IMR-90 (cell line): ENCODE results near the gene MLLT3. TPM values are rescaled to one million over a fixed set of nuclear protein-coding genes. Genes with fewer than 3 reads are reported as not detected.

Source experiments
- ATAC-seq: fragments of 200-7000 bp; cut with Tn5 transposase; 2 replicates; pipeline ENCODE4 v1.9.1; 2020; ENCODE audit warnings: low read depth, mild to moderate bottlenecking, moderate library complexity
- BruUV-seq: library from RNA; stranded (reverse); fragments of 400-500 nt; replicated peaks from 2 replicates; lab custom pipeline; 2021; lab: Mats Ljungman, UMichigan
- CTCF ChIA-PET: fragments of 300-600 bp; formaldehyde crosslinking; extraction: SDS; loops from one replicate; lab custom pipeline; 2021; ENCODE audit warnings: antibody characterized with exemption; lab: Yijun Ruan, JAX
- POLR2A ChIA-PET: fragments of 300-600 bp; sonication (Branson Sonifier 250); formaldehyde crosslinking; loops from one replicate; lab custom pipeline; 2022; ENCODE audit warnings: antibody characterized with exemption; ENCODE audit not compliant: unreplicated experiment; lab: Charles Lee
- DNase-seq: peaks from one replicate; pipeline ENCODE4 v3.0.0; 2013
- H2AFZ ChIP-seq: replicated peaks from 2 replicates; pipeline ENCODE3; 2013; ENCODE audit warnings: low read length, mild to moderate bottlenecking; ENCODE audit not compliant: poor library complexity
- H2AK5ac ChIP-seq: 2 replicates; pipeline ENCODE4 v1.6.1; 2013; ENCODE audit warnings: low read depth, low read length, inconsistent platforms
- H2AK9ac ChIP-seq: replicated peaks from 2 replicates; pipeline ENCODE3; 2013; ENCODE audit warnings: mild to moderate bottlenecking, low read depth, low read length, moderate library complexity; ENCODE audit not compliant: poor library complexity
- H2BK120ac ChIP-seq: 2 replicates; pipeline ENCODE4 v1.6.1; 2013; ENCODE audit warnings: low read depth, low read length, inconsistent platforms
- H2BK15ac ChIP-seq: 3 replicates; pipeline ENCODE4 v1.6.1; 2013; ENCODE audit warnings: low read depth, low read length, inconsistent platforms
- H2BK20ac ChIP-seq: 2 replicates; pipeline ENCODE4 v1.6.1; 2013; ENCODE audit warnings: low read depth, mild to moderate bottlenecking, inconsistent platforms, low read length, moderate library complexity
- H2BK5ac ChIP-seq: 2 replicates; pipeline ENCODE4 v1.6.1; 2013; ENCODE audit warnings: mild to moderate bottlenecking, low read depth, low read length, inconsistent platforms; ENCODE audit not compliant: poor library complexity, severe bottlenecking
- H3K14ac ChIP-seq: replicated peaks from 2 replicates; pipeline ENCODE4 v1.6.1; 2013; ENCODE audit warnings: low read depth, low read length, inconsistent platforms
- H3K18ac ChIP-seq: 2 replicates; pipeline ENCODE4 v1.6.1; 2013; ENCODE audit warnings: low read depth, low read length, control low read depth
- H3K23ac ChIP-seq: 2 replicates; pipeline ENCODE4 v1.6.1; 2013; ENCODE audit warnings: low read depth, low read length, inconsistent platforms
- H3K27ac ChIP-seq: 2 replicates; pipeline ENCODE4 v1.5.1; 2013; ENCODE audit warnings: mild to moderate bottlenecking, control low read depth, low read length; ENCODE audit not compliant: insufficient read depth
- H3K27me3 ChIP-seq: 2 replicates; pipeline ENCODE4 v1.6.1; 2013; ENCODE audit warnings: low read length; ENCODE audit not compliant: control insufficient read depth, insufficient read depth
- H3K36me3 ChIP-seq: 2 replicates; pipeline ENCODE4 v1.6.1; 2013; ENCODE audit warnings: low read length, mixed read lengths; ENCODE audit not compliant: control insufficient read depth, insufficient read depth
- H3K4ac ChIP-seq: 2 replicates; pipeline ENCODE4 v1.6.1; 2013; ENCODE audit warnings: low read depth, low read length, inconsistent platforms
- H3K4me1 ChIP-seq: 2 replicates; pipeline ENCODE4 v1.6.1; 2013; ENCODE audit warnings: low read length, mixed read lengths; ENCODE audit not compliant: control insufficient read depth, insufficient read depth
- H3K4me2 ChIP-seq: 2 replicates; pipeline ENCODE4 v1.6.1; 2013; ENCODE audit warnings: low read depth, mild to moderate bottlenecking, control low read depth, low read length, moderate library complexity
- H3K4me3 ChIP-seq: 2 replicates; pipeline ENCODE4 v1.5.1; 2013; ENCODE audit warnings: low read depth, mild to moderate bottlenecking, control low read depth, low read length, moderate library complexity; ENCODE audit not compliant: insufficient read depth
- H3K56ac ChIP-seq: 2 replicates; pipeline ENCODE4 v1.6.1; 2013; ENCODE audit warnings: low read length, inconsistent platforms; ENCODE audit not compliant: insufficient read depth; ENCODE audit errors: extremely low read depth
- H3K79me1 ChIP-seq, 2 experiments: 2 replicates each; pipeline ENCODE4 v1.6.1; 2013; ENCODE audit warnings: low read length in 2 of 2, inconsistent platforms in 1 of 2, low read depth in 1 of 2
- H3K9ac ChIP-seq: 2 replicates; pipeline ENCODE4 v1.6.1; 2013; ENCODE audit warnings: low read depth, low read length, control low read depth
- H3K9me1 ChIP-seq: 2 replicates; pipeline ENCODE4 v1.6.1; 2013; ENCODE audit warnings: low read length, inconsistent platforms; ENCODE audit not compliant: insufficient read depth
- H3K9me3 ChIP-seq: 2 replicates; pipeline ENCODE4 v1.6.1; 2013; ENCODE audit warnings: low read length; ENCODE audit not compliant: control insufficient read depth, insufficient read depth
- H4K20me1 ChIP-seq: 2 replicates; pipeline ENCODE4 v1.6.1; 2013; ENCODE audit warnings: low read length, inconsistent platforms; ENCODE audit not compliant: insufficient read depth
- H4K5ac ChIP-seq: 2 replicates; pipeline ENCODE4 v1.6.1; 2013; ENCODE audit warnings: mild to moderate bottlenecking, low read depth, low read length, control low read depth
- H4K8ac ChIP-seq, 2 experiments: 2 replicates each; pipeline ENCODE4 v1.6.1; 2013; ENCODE audit warnings: low read depth in 2 of 2, low read length in 2 of 2, control low read depth in 1 of 2, inconsistent platforms in 1 of 2
- H4K91ac ChIP-seq: 2 replicates; pipeline ENCODE4 v1.6.1; 2013; ENCODE audit warnings: low read depth, low read length, inconsistent platforms; ENCODE audit not compliant: insufficient read depth
- CHD1 ChIP-seq: IDR thresholded peaks from 2 replicates; pipeline ENCODE4 v1.6.1; 2012; ENCODE audit warnings: low read depth, low read length, improper control_type of control experiment
- RFX5 ChIP-seq: IDR thresholded peaks from 2 replicates; pipeline ENCODE4 v1.8.0; 2012; ENCODE audit warnings: low read depth, mild to moderate bottlenecking, low read length, moderate library complexity
- WGBS, 2 experiments: methylation state at CpG; one replicate each; pipeline versions ENCODE4 v1.1.5 to v1.1.7; 2013; ENCODE audit warnings: missing lambda C conversion rate in 2 of 2; ENCODE audit not compliant: insufficient read length in 1 of 2; ENCODE audit errors: extremely low coverage in 2 of 2; 5-methylcytosine and 5-hydroxymethylcytosine counted together
- dilution Hi-C: fragments of 300-500 bp; cut with HindIII; formaldehyde crosslinking; loops from one replicate; pipeline ENCODE4 v1.14.3; 2018; ENCODE audit warnings: low sequenced_read_pairs; ENCODE audit not compliant: unreplicated experiment
- in situ Hi-C: fragments of 300-500 bp; cut with MboI; formaldehyde crosslinking; loops from 3 replicates; pipeline ENCODE4 v1.14.3; 2019; ENCODE audit warnings: low sequenced_read_pairs, inconsistent platforms, mixed read lengths
- intact Hi-C: fragments of 100-400 bp; cut with micrococcal nuclease; formaldehyde crosslinking; loops from 2 replicates; pipeline ENCODE4 v1.10.0; 2022
- polyA plus RNA-seq, 3 experiments: library from polyadenylated mRNA; depleted of rRNA; stranded (reverse); fragments of >200 nt; gene quantifications; 2 replicates each; pipeline ENCODE4 v1.2.3, GENCODE V29; 2012; ENCODE audit warnings: low replicate concordance in 1 of 3
- total RNA-seq: library from RNA; depleted of rRNA; stranded (reverse); fragments of >200 nt; gene quantifications from 2 replicates; pipeline ENCODE4 v1.2.3, GENCODE V29; 2012
- TF ChIP-seq, protein P1 (sequence below): fragments of 150-350 bp; IDR thresholded peaks from 2 replicates; pipeline ENCODE4 v1.6.1; 2017; ENCODE audit warnings: mild to moderate bottlenecking, antibody characterized with exemption, low read length, low read depth

MLLT3 gene
- total and polyA plus RNA-seq, 2 of the 4 experiments (the other 2 are of a cell fraction) = 10.4 to 21.1 TPM

DNA sequence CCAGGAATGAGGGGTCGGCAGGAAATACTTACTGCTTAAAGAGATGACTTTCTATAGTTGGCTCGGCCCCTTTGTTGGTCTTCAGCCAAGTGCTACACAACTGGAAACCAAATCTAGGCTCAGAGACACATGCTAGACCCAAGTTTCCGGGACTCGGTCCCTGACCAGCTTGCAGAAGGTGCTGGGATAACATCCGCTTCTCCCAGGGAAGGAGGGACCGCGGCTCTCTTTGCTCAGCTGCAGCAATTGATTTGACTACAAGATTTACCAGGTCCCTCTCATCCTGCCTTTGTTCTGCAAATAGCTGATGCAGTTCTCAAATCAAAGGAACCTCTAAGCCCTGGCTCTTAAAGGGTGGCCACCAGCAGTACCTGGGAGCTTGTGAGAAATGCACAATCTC lies 314.7 kb downstream of the MLLT3 start:
- intact Hi-C loops = no loop called here
- ChIA-PET POLR2A (no interaction called here), CTCF (no interaction called here)
- ATAC-seq = no peak
- Histone ChIP-seq H2BK15ac (no peak overlapping the region), H3K4ac (no peak overlapping the region), H2BK20ac (no peak overlapping the region), H2BK5ac (no peak overlapping the region), H2AFZ (no peak overlapping the region), H2BK120ac (no peak overlapping the region), H3K18ac (no peak overlapping the region), H3K4me1 (peaks cover 5% of the 10 kb centered on the region), H3K79me1 (no peaks in the 10 kb centered on the region), H3K14ac (no peak overlapping the region), H3K27ac (no peak overlapping the region), H3K27me3 (no peaks in the 10 kb centered on the region), H3K56ac (no peak overlapping the region), H3K4me2 (no peak overlapping the region), H3K23ac (no peak overlapping the region), H3K9ac (no peak overlapping the region), H3K36me3 (no peaks in the 10 kb centered on the region), H4K91ac (no peak overlapping the region), H4K20me1 (no peaks in the 10 kb centered on the region), H2AK9ac (no peak overlapping the region), H2AK5ac (no peak overlapping the region), H3K4me3 (no peak overlapping the region), H4K5ac (no peak overlapping the region), H4K8ac (no peak overlapping the region), H3K9me3 (no peaks in the 10 kb centered on the region), H3K9me1 (peaks cover 2% of the 10 kb centered on the region; the same call in 1 of the 2 replicates)
- dilution Hi-C loops = no loop called here
- BruUV-seq = no TSS peak
- in situ Hi-C loops = no loop called here
- DNase-seq = no peak
- 10% methylated on average over 2 of the region's 7 CpGs; no CpG with 5 or more reads in 1 of the 2 experiments for WGBS, 2 experiments
- no peak for TF ChIP-seq RFX5
- TF ChIP-seq, protein P1, sequence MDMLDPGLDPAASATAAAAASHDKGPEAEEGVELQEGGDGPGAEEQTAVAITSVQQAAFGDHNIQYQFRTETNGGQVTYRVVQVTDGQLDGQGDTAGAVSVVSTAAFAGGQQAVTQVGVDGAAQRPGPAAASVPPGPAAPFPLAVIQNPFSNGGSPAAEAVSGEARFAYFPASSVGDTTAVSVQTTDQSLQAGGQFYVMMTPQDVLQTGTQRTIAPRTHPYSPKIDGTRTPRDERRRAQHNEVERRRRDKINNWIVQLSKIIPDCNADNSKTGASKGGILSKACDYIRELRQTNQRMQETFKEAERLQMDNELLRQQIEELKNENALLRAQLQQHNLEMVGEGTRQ = no peak
- no peak for TF ChIP-seq CHD1
